22Rv1 (cell line): ENCODE results near the gene MGAT5.

Source experiments
- ZFX ChIP-seq: fragments of 450-650 bp; IDR thresholded peaks from 2 replicates; pipeline ENCODE4 v1.6.1; 2017; ENCODE audit warnings: antibody characterized with exemption, borderline replicate concordance
- TF ChIP-seq, protein P1 (sequence below): fragments of 450-650 bp; IDR thresholded peaks from 2 replicates; pipeline ENCODE4 v1.5.1; 2017; ENCODE audit warnings: mild to moderate bottlenecking

DNA sequence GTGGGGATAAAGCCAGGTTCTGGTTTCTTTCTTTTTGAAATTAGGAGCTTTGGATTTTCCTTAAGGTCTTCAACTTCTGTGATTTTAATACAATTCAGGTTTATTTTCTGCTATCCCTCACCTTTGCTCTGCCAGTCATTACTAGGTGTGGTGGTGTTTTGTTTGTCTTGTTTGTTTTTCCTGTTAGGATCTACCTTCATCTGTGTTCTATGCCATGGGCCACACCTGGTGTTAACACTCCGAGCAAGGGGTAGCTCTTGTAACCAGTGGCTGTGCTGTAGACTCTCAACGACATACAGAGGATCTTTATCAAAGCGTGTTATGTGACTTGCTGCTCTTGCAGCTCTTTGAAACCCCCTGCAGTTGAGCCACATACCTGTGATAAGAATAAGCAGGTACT lies 38.6 kb downstream of the MGAT5 start:
- TF ChIP-seq, protein P1, sequence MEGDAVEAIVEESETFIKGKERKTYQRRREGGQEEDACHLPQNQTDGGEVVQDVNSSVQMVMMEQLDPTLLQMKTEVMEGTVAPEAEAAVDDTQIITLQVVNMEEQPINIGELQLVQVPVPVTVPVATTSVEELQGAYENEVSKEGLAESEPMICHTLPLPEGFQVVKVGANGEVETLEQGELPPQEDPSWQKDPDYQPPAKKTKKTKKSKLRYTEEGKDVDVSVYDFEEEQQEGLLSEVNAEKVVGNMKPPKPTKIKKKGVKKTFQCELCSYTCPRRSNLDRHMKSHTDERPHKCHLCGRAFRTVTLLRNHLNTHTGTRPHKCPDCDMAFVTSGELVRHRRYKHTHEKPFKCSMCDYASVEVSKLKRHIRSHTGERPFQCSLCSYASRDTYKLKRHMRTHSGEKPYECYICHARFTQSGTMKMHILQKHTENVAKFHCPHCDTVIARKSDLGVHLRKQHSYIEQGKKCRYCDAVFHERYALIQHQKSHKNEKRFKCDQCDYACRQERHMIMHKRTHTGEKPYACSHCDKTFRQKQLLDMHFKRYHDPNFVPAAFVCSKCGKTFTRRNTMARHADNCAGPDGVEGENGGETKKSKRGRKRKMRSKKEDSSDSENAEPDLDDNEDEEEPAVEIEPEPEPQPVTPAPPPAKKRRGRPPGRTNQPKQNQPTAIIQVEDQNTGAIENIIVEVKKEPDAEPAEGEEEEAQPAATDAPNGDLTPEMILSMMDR, result no peak
- TF ChIP-seq ZFX, result no peak
